ENCODE results near the gene C2CD4A.
A peak's percentile ranks its signal among the peaks of the same experiment; 100 is the strongest.
"Not testable (repeated sequence)": the region's sequence is repeated elsewhere in the genome, so short reads cannot be mapped to it uniquely, and the experiment has no call there.

The C2CD4A gene

GRCh38 chr15:62066663-62067447 is at the start of gene C2CD4A:
Gene C2CD4A (plus strand): TSS chr15:62066977. CDS start chr15:62067614, 637 bp downstream.
- DNase-seq (ENCODE audit: low read depth) = peak; percentile 24

GRCh38 chr15:62020576-62021160 is 46.1 kb upstream of the C2CD4A start:
- DNase-seq (ENCODE audit: low read depth) = no peak

GRCh38 chr15:62021991-62022600 is 44.7 kb upstream of the C2CD4A start:
- no peak for DNase-seq (ENCODE audit: low read depth)

GRCh38 chr15:62026487-62027262 is 40.1 kb upstream of the C2CD4A start:
- no peak for DNase-seq (ENCODE audit: low read depth)

GRCh38 chr15:62027263-62027565 is 39.6 kb upstream of the C2CD4A start:
- no peak for DNase-seq (ENCODE audit: low read depth)

GRCh38 chr15:62027916-62028315 is 38.9 kb upstream of the C2CD4A start:
- no peak for DNase-seq (ENCODE audit: low read depth)

- DNase-seq (ENCODE audit: low read depth) = no peak
These were observed 31.4 kb upstream of the C2CD4A start for GRCh38 chr15:62035256-62035924.

GRCh38 chr15:62046078-62046743 is 20.6 kb upstream of the C2CD4A start:
- no peak for DNase-seq (ENCODE audit: low read depth)

GRCh38 chr15:62047282-62047827 is 19.4 kb upstream of the C2CD4A start:
- no peak for DNase-seq (ENCODE audit: low read depth)

GRCh38 chr15:62048254-62048653 is 18.5 kb upstream of the C2CD4A start:
- not testable (repeated sequence) for DNase-seq (ENCODE audit: low read depth)

- no peak for DNase-seq (ENCODE audit: low read depth)
These were observed 16.7 kb upstream of the C2CD4A start for GRCh38 chr15:62050115-62050514.

GRCh38 chr15:62051166-62051565 is 15.6 kb upstream of the C2CD4A start:
- no peak for DNase-seq (ENCODE audit: low read depth)

- DNase-seq (ENCODE audit: low read depth) = no peak
These were observed 14.1 kb upstream of the C2CD4A start for GRCh38 chr15:62052713-62053112.

- DNase-seq (ENCODE audit: low read depth) = no peak
These were observed 13.2 kb upstream of the C2CD4A start for GRCh38 chr15:62053439-62054085.

GRCh38 chr15:62054979-62055378 is 11.8 kb upstream of the C2CD4A start:
- no peak for DNase-seq (ENCODE audit: low read depth)

- DNase-seq (ENCODE audit: low read depth) = no peak
These were observed 9.3 kb upstream of the C2CD4A start for GRCh38 chr15:62057341-62057980.

- DNase-seq (ENCODE audit: low read depth) = no peak
These were observed 8.3 kb upstream of the C2CD4A start for GRCh38 chr15:62058327-62059028.

GRCh38 chr15:62059108-62059815 is 7.5 kb upstream of the C2CD4A start:
- no peak for DNase-seq (ENCODE audit: low read depth)

- peak; percentile 16 for DNase-seq (ENCODE audit: low read depth)
These were observed 7.0 kb upstream of the C2CD4A start for GRCh38 chr15:62059816-62060112.

All from stimulated activated CD8-positive, alpha-beta memory T cell treated with anti-CD3 and anti-CD28 coated beads, Interleukin-15, amount 100 ng/mL, for 1 hour (primary cell).